SK-N-SH treated with all-trans-retinoic acid at 6 μM for 48 hours (cell line): ENCODE data around the gene ADGRV1.

ENCODE experiments used
- ARNTL ChIP-seq: fragments of 450-650 bp; formaldehyde crosslinking; IDR thresholded peaks from 2 replicates; pipeline ENCODE4 v1.5.0; 2020; ENCODE audit warnings: low read depth, mild to moderate bottlenecking, moderate library complexity, borderline replicate concordance
- CREB5 ChIP-seq: fragments of 250-450 bp; sonication (Bioruptor Pico); IDR thresholded peaks from 2 replicates; pipeline ENCODE4 v1.5.1; 2020; ENCODE audit warnings: low read depth, mild to moderate bottlenecking, moderate library complexity
- CSDC2 ChIP-seq: fragments of 250-450 bp; sonication (Bioruptor Pico); IDR thresholded peaks from 2 replicates; pipeline ENCODE4 v1.5.0; 2020; ENCODE audit warnings: mild to moderate bottlenecking, moderate library complexity
- CSRNP3 ChIP-seq: fragments of 250-450 bp; sonication (Bioruptor Pico); IDR thresholded peaks from 2 replicates; pipeline ENCODE4 v1.5.1; 2021; ENCODE audit warnings: mild to moderate bottlenecking, moderate library complexity
- SNAI2 ChIP-seq: fragments of 250-450 bp; sonication (Bioruptor Pico); IDR thresholded peaks from 2 replicates; pipeline ENCODE4 v1.5.0; 2020; ENCODE audit warnings: mild to moderate bottlenecking, moderate library complexity
- TOX ChIP-seq: fragments of 250-450 bp; sonication (Bioruptor Pico); IDR thresholded peaks from 2 replicates; pipeline ENCODE4 v1.8.0; 2021; ENCODE audit warnings: mild to moderate bottlenecking, moderate library complexity, borderline replicate concordance
- ZC3H10 ChIP-seq: fragments of 250-450 bp; sonication (Bioruptor Pico); IDR thresholded peaks from 2 replicates; pipeline ENCODE4 v1.5.1; 2021; ENCODE audit warnings: mild to moderate bottlenecking, moderate library complexity

DNA sequence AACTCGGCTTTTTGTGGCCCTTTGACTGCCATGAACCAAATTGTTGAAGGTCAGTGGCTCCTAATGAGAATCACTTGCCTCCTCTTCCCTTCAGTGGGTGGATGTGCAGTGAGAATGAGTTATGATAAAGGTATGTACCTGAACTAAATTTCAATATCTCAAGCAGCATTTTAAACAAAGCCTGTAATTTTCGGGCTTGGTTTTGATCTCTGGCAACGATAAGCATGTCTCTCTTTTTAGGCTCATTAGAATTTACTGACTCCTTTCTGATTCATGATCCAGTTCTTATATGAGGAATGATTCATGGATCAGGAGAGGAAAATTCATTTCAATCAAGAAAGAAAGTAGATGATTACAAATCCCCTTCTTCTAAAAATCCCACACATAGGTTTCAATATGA, 519.0 kb downstream of the ADGRV1 start:
- TF ChIP-seq SNAI2 (CRISPR knock-in tag) (no peak), ARNTL (CRISPR knock-in tag) (no peak), CSDC2 (CRISPR knock-in tag) (no peak), CREB5 (CRISPR knock-in tag) (no peak), CSRNP3 (CRISPR knock-in tag) (no peak), TOX (CRISPR knock-in tag) (no peak), ZC3H10 (no peak)
